Mesodermal cell (in vitro differentiated cells): ENCODE data around the gene BTBD1.
"Not testable (repeated sequence)": the region's sequence is repeated elsewhere in the genome, so short reads cannot be mapped to it uniquely, and the experiment has no call there.

Experiments
- H3K27ac ChIP-seq: 2 replicates; pipeline ENCODE4 v1.7.0; 2013; ENCODE audit warnings: mild to moderate bottlenecking, low read depth, low read length, moderate library complexity; ENCODE audit not compliant: severe bottlenecking
- H3K36me3 ChIP-seq: 2 replicates; pipeline ENCODE4 v1.7.1; 2013; ENCODE audit warnings: mild to moderate bottlenecking, low read length, moderate library complexity; ENCODE audit not compliant: control insufficient read depth, insufficient read depth
- H3K4me1 ChIP-seq: one replicate; pipeline ENCODE4 v1.7.1; 2013; ENCODE audit warnings: mild to moderate bottlenecking, low read length; ENCODE audit not compliant: insufficient read depth, control insufficient read depth, poor library complexity, severe bottlenecking
- H3K4me3 ChIP-seq: 2 replicates; pipeline ENCODE4 v1.7.0; 2013; ENCODE audit warnings: low read length, control low read depth, mild to moderate bottlenecking; ENCODE audit not compliant: insufficient read depth, poor library complexity, severe bottlenecking; ENCODE audit errors: extremely low read depth
- H3K9me3 ChIP-seq: 2 replicates; pipeline ENCODE4 v1.7.1; 2013; ENCODE audit warnings: mild to moderate bottlenecking, low read length, moderate library complexity; ENCODE audit not compliant: control insufficient read depth
- WGBS, 2 experiments: methylation state at CpG; one replicate each; pipeline ENCODE4 v1.1.5; 2013; ENCODE audit warnings: missing lambda C conversion rate in 2 of 2; ENCODE audit not compliant: insufficient coverage in 2 of 2; 5-methylcytosine and 5-hydroxymethylcytosine counted together

BTBD1 gene

DNA sequence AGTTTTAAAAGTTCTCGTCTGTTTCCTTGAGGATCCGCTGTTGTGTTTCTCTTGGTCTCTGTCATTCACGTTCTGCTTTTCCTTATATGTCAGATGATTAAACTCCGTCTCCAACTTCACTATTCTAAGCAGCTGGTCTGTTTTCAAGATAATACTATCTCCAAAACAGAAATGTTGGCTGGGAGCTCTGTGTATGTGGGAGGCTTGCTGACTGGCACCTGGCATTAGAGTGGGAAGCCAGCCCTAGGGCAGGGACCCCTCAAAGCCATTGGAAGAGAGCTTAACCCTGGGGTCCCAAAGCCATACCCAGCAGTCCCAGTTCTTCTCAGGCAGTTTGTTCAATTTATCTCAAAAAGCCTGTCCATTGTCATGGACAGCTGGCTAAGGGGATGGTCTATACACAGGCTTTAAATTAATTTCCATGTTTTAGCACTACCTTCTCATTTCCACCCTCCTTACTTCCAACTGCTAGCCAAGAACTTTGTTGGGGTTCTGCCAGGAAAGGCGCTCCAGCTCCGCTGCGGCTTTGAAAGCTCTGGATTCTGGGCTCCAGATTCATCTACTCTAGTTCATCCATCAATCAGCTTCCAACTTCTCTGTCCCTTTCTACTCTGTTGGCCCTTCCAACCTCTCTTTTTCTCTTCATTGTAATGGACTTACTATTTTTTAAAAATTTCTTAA, 9.2 kb downstream of the BTBD1 start:
- peaks cover 68% of the 10 kb centered on the region for H3K36me3 ChIP-seq
- WGBS, 2 experiments: 87 to 96% methylated on average over 6 to 7 of the region's 7 CpGs

DNA sequence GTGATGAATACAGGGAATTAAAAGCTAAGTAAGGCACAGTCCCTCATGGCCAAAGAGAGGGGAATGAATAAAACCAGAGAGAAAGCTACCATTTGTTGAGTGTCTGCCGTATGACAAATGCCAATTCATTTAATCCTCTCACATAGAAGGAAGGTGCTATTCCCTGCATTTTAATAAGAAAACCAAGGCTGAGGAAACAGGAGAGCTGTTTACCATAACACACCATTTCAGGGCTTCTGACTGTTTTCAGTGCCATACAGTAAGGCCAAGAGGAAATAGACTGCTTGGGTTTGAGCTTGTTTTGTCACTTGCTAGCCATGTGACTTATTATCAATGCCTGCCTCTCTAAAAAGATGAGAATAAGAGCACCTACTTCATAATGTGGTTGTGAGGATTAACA, 10.1 kb downstream of the BTBD1 start:
- H3K4me1 ChIP-seq: no peaks in the 10 kb centered on the region
- H3K4me3 ChIP-seq: no peak overlapping the region
- no CpG with 5 or more reads among the region's 1 CpG for WGBS, 2 experiments
- H3K36me3 ChIP-seq: peaks cover 63% of the 10 kb centered on the region
- H3K9me3 ChIP-seq: no peaks in the 10 kb centered on the region
- no peak overlapping the region for H3K27ac ChIP-seq

More for the DNA sequence above, 9.2 kb downstream of the BTBD1 start:
- Histone ChIP-seq H3K9me3 (no peaks in the 10 kb centered on the region), H3K4me1 (peaks cover 7% of the 10 kb centered on the region), H3K27ac (no peak overlapping the region), H3K4me3 (no peak overlapping the region)

DNA sequence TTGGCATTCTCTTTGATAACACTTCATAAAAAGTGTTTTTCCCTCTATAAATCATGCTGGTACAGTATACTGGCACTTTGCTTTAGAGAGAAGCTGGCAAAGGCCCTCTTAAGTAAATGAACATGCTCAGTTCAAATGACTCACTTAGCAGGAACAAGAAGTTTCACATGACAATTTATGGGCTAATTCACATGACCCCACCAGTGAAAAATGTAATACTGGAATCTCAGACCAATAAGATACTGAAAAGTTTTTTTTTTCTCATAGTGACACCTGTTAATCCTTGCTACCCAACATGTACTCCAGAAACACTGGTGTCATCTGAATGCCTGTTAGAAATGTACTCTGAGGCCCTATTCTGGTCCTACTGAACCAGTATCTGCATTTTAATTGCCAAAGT, 13.9 kb downstream of the BTBD1 start:
- Histone ChIP-seq H3K36me3 (peaks cover 77% of the 10 kb centered on the region), H3K27ac (no peak overlapping the region)

DNA sequence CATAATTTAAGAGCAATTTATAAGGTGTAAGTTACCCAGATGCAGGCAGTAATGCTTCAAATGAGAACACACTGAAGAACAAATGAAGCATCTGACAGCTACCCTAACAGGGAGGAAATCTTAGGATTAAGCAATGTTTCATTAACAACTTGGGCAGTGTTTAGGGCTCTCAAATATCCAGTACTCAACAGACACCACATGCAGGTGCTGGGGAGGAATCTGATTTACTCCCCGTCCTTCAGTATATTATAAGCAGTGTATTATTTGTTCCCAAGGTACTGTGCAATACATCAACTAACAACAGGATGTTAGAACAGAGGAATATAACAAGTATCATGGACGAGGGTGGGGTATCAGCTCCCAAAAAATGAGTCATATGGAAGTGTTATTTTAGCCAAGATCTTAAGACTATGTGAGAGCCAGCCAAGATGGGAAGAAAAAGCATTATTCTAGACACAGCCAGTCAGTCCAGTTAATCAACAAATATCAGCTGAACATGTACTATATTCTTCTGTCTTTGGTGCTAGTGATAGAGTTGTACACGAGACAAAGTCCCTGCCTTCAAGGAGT, 20.4 kb downstream of the BTBD1 start:
- H3K4me1 ChIP-seq: no peaks in the 10 kb centered on the region
- 83 to 100% methylated on average over 1 of the region's 3 CpGs for WGBS, 2 experiments
- no peaks in the 10 kb centered on the region for H3K9me3 ChIP-seq
- H3K27ac ChIP-seq: no peak overlapping the region
- H3K4me3 ChIP-seq: no peak overlapping the region
- H3K36me3 ChIP-seq: peaks cover 82% of the 10 kb centered on the region

More for the DNA sequence above, 13.9 kb downstream of the BTBD1 start:
- no peak overlapping the region for H3K4me3 ChIP-seq
- no peaks in the 10 kb centered on the region for H3K4me1 ChIP-seq
- no peaks in the 10 kb centered on the region for H3K9me3 ChIP-seq

GRCh38 chr15:83044156-83044555, 22.9 kb downstream of the BTBD1 start:
- no peaks in the 10 kb centered on the region for H3K9me3 ChIP-seq
- H3K36me3 ChIP-seq: peaks cover 90% of the 10 kb centered on the region
- no peak overlapping the region for H3K27ac ChIP-seq
- 94 to 96% methylated on average over 10 of the region's 12 CpGs for WGBS, 2 experiments
- H3K4me1 ChIP-seq: no peaks in the 10 kb centered on the region
- no peak overlapping the region for H3K4me3 ChIP-seq

DNA sequence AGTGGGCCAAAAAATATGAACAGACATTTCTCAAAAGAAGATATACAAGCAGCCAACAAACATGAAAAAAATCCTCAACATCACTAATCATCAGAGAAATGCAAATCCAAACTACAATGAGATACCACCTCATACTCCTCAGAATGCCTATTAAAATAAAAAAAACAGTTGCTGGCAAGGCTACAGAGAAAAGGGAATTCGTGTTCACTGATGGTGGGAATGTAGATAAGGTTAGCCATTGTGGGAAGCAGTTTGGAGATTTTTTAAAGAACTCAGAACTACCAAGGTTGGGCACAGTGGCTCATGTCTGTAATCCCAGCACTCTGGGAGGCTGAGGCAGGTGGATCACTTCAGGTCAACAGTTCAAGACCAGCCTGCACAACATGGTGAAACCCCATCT, 27.8 kb downstream of the BTBD1 start:
- H3K27ac ChIP-seq: no peak overlapping the region
- no peaks in the 10 kb centered on the region for H3K9me3 ChIP-seq
- peaks cover 68% of the 10 kb centered on the region for H3K36me3 ChIP-seq
- no peak overlapping the region for H3K4me3 ChIP-seq
- no peaks in the 10 kb centered on the region for H3K4me1 ChIP-seq
- WGBS, 2 experiments: 100% methylated on average over 1 of the region's 1 CpG

DNA sequence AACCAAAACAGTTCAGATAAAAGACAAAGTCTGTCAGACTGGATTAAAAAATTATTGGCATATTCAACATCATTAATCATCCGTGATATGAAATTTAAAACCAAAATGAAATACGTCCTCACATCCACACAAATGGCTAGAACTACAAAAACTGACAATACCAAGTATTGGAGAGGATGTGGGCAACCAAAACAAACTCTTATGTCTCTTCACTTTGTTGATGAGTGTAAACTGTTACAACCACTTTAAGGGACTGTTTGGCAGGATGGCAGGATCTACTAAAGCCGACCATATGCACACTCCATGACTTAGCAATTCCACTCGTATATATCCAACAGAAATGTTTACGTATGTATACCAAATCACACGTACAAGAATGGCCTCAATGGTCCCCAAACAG, 30.8 kb downstream of the BTBD1 start:
- no peaks in the 10 kb centered on the region for H3K9me3 ChIP-seq
- no peak overlapping the region for H3K4me3 ChIP-seq
- WGBS, 2 experiments: 100% methylated on average over 2 of the region's 6 CpGs; no CpG with 5 or more reads in 1 of the 2 experiments
- peaks cover 69% of the 10 kb centered on the region for H3K36me3 ChIP-seq
- no peaks in the 10 kb centered on the region for H3K4me1 ChIP-seq
- H3K27ac ChIP-seq: no peak overlapping the region

DNA sequence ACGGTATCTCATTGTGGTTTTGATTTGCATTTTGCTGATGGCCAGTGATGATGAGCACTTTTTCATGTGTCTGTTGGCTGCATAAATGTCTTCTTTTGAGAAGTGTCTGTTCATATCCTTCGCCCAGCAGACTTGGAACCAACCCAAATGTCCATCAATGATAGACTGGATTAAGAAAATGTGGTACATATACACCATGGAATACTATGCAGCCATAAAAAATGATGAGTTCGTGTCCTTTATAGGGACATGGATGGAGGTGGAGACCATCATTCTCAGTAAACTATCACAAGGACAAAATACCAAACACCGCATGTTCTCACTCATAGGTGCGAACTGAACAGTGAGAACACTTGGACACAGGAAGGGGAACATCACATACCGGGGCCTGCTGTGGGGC, 35.8 kb downstream of the BTBD1 start:
- H3K27ac ChIP-seq, H3K4me3 ChIP-seq, H3K9me3 ChIP-seq, H3K4me1 ChIP-seq: not testable (repeated sequence)
- 100% methylated on average over 2 of the region's 6 CpGs; no CpG with 5 or more reads in 1 of the 2 experiments for WGBS, 2 experiments
- H3K36me3 ChIP-seq: peaks cover 46% of the 10 kb centered on the region

DNA sequence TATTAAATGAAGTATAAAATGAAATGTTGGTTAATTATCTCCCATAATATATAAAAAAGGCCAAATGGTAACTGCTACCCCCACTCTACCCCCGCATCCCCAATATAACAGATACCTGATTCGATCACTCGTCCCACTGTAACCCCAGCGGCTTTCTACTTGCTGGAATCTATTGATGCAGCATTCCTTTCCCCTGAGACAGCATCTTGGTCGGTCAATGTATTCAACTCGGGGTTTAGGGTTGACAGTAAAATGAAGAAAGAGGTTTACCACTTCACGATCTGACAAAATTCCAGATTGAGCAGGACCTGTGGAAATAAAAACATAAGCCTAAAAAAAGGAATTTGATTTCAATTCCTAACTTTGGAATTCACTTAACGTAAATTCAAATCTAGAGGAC, 37.0 kb downstream of the BTBD1 start:
- Histone ChIP-seq H3K9me3 (no peaks in the 10 kb centered on the region), H3K27ac (no peak overlapping the region), H3K36me3 (peaks cover 51% of the 10 kb centered on the region), H3K4me3 (no peak overlapping the region), H3K4me1 (no peaks in the 10 kb centered on the region)
- WGBS, 2 experiments: 66 to 93% methylated on average over 3 to 5 of the region's 8 CpGs

DNA sequence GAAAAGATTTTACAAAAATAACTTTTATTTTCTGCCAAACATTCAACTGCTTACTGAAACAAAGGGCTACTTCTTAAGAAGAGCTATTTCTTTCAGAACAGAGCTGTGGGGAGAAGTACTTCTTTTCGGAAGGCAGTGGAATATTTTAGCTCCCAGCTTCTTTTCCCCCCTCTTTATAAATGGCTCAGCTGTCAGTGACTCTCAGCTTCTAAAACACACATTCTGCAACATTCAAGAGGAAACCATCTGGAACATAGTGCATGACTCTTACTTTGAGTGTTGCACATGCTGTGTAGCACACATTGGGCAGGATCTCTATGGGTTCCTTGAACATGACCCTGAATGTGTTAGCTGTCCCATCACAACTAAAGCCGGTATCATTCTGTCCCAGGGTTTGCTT, 48.6 kb downstream of the BTBD1 start:
- Histone ChIP-seq H3K9me3 (no peaks in the 10 kb centered on the region), H3K27ac (no peak overlapping the region), H3K4me3 (no peak overlapping the region), H3K4me1 (no peaks in the 10 kb centered on the region), H3K36me3 (peaks cover 44% of the 10 kb centered on the region)
- WGBS, 2 experiments: 100% methylated on average over 1 of the region's 2 CpGs

DNA sequence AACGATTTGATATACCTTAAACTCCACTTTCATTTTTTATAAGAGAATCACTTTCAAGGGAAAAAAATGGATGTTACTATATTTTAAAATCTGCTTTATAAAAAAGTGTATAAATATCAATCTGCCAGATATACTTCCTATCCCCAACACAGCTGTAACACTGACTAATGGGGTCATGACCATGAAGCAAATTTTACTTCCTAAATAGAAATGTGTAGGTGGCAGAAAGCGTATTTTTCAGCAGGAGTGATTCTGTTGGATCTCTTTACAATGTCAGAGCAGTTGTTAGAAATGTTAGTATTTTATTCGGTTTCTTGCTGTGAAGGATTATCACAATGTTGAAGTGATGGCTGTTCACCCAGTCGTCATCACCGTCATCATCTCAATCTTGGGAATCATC, 50.1 kb downstream of the BTBD1 start:
- H3K4me1 ChIP-seq: no peaks in the 10 kb centered on the region
- WGBS, 2 experiments: 87 to 95% methylated on average over 4 of the region's 5 CpGs
- H3K9me3 ChIP-seq: peaks cover 4% of the 10 kb centered on the region
- no peak overlapping the region for H3K27ac ChIP-seq
- H3K4me3 ChIP-seq: no peak overlapping the region
- peaks cover 39% of the 10 kb centered on the region for H3K36me3 ChIP-seq
